SHP77 (cell line): ENCODE data around the gene TNFAIP3.

ENCODE experiments used
- DNase-seq, 2 experiments: peaks; one replicate each; lab custom pipeline; 2025; lab: John Stamatoyannopoulos, UW

Gene TNFAIP3

DNA sequence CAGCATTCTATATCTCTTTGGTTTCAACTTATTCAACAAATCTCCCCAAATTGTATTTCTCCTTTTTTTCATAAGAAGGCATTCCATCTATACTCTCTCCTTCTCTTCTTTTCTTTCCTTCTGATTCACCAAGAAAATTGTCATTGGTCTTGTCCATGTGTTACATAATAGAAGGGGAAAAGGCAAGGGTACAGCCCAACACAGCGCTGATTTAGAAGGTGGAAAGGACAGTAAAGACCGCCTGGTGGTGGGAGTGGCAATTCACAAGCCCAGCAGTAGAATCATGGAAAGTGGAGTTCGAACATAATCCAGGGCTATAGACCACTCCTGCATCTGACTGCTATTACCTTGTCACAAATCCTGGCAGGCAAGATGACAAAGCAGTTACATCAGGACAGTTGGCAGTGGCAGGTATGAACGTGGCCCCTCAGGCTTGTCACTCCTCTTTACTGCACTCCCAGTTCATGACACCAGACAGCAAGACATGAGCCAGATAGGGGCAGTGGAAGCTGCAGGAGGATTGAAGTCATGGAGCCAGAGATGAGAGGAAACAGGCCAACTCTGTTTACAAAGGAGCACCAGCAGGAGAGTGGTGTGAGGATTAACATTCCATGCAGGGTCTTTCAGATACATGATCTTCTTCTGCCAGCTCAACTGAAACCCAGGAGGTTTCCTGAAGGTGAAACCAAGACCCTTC is 2.1 kb upstream of the TNFAIP3 start:
- DNase-seq, result no peak

DNA sequence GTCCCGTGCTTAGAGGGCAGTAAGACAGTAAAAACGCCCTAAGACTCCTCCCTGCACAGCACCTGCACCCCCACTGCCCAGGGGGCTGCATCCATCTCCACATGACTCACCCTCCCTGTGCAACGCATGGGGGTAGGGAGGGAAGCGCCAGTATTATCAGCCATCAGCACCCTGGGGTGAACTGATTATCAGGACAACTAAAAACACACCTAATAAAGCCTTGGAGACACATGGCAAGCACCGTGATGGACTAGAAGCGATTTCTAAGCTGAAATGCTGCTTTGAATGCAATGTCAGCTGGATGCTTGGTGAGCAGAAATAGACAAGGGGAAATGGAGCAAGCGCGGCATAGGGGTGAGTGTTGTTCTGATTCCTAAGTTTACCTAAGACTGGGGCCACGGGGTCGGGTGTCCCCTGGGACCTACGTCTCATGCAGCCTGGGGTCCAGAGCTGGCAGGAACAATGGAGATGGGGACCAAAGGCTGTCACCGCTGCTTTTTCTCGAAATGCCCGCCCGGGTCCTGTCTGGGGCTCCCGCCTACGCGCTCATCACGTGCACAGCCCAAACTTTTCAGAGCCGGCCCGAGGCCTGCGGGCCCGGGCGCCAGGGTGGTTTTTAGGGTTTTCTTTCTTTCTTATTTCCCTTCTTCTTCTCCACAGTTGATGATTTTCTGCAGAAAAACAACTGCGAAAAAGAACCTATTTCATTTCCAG is 702 bp upstream of the TNFAIP3 start:
- no peak for DNase-seq

DNA sequence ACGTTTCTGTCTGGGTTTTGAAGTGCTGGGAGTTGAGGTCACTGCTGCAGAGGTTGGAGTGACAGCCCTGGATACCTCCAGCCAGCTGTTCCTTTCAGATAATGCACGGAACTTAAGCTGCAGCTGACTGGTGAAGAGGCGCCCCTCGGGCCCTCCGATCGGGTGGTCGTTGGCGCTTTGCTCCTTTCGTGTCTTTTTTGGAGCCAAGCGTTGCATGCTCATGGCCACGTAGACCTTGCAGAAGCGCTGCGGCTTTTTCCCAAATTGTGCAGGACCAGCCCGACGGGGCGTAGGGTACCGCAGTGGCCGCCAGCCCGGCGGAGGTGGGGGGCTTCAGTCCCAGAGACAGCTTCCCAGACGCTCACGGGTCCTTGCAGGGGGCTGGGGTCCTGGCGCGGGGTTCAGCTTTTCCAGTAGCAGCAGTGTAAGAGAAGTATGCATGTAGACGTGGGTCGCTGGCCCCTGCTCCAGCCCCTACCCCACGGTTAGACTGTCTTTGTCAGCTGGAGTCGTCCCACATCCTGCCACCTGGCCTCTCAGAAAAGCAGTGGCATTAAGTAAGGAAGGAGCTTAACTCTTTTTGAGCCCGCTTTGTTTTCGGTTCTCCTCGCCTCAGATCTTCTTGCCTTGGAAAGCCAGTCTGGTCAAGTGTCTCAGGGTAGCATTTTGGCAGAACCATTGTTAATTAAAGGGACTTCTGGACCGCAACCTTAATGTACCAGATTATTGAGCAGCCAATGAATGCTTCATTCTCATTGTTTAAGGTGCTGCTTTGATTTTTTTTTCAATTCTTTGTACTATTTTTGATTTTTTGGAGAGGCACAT is 838 bp downstream of the TNFAIP3 start:
- DNase-seq, result peak in 1 of 2 experiments; percentile 14

DNA sequence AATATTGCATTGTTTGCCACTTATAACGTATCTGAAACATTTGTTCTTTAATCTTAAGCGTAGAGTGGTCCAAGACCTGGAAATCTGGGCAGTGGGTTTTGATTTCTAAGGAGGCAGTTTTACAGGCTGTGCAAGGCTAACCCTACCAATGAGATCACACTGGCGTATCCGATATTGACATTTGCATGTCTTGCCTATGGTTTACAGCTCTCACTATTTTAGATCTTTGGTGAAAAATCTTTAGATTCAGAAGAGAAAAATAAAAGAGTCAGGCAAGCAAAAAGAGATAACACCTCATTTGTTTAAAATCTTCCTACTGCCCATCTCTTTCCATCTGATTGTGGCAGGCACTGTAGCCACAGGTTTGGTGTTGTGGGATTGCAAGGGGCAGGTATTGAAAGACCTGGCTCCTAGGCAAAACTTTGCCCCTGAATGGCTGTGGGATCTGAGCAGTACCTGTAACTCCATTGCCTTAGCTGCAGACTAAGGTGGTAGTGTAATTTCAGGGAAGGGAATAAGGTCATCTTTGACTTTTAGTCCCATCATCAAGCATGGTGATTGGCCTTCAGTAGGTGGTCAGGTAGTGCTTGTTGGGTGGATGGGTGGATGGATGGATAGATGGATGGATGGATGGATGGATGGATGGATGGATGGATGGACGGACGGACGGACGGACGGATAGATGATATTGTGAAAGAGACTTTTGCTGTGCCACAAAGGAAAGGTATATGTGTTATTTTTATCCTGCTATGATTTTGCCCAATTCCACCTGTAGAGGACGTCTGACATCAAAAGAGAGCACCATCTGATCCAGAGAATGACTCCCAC is 1.9 kb downstream of the TNFAIP3 start:
- no peak for DNase-seq

DNA sequence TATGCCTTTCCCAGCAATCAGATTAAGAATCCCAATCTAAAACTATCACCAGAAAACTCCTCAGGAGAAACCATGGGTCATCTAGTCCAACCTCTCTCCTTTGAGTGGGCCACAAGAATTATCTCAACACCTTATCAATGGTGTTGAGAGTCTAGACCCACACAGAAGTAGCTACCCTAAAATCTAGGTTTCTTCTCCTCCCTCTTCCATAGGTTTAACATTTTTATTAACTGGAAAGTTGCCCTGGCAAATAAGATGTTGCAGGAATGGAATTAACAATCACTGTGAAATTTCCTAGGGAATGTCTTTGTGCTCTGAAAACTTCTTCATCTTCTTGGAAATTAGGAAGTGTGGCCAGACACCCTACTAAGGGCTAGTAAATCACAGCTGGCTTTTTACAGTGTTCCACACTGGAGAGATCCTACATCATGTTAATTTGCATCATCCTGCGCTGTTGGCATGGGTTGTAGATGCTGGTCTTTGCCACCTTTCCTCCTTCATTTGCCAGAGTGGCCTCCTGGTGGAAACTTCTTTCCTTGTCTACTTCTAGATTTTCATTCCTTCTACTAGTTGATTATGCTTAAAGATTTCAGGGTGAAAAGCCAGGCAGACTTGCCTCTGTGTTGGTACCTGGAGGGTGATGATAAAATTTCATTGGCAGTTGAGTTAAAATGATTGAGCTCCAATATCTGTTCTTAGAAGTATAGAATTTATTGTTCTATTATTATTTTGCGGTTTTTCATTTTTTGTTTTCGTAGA is 2.7 kb downstream of the TNFAIP3 start:
- DNase-seq, result no peak

DNA sequence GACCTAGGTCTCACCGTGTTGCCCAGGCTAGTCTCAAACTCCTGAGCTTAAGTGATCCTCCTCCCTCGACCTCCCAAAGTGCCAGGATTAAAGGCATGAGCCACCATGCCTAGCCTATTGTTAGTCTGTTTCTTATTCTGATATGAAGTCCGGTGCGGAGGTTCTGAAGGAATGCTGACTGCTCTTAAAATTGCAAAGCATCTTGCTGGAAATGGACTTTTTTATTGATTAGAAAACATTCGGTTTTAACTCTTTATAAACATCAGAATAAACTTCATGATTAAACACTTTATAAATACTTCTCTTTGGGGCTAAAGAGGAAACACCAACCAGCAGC is 3.2 kb downstream of the TNFAIP3 start:
- DNase-seq, result no peak

DNA sequence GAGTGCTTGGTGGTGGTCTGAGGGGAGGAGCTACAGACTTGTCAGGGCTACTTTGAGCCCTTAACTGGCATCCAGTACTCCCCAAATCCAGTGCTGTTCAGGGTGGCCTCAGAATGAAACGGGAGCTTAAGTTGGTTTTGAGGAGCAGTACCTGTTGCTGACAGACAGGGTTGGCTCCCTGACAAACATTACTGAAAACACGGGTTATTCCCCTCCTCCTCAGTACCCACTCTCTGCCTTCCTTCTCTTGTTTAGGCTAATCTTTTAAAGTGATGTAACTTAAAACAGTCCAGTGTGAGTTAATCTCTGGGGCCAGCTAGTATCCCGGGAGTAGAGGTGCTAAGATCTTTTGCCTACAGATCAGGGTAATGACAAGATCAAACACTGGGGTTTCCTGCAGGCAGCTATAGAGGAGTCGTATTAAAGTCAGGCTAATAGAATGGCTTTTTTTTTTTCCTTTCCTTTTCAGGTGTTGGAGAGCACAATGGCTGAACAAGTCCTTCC is 3.7 kb downstream of the TNFAIP3 start:
- no peak for DNase-seq

DNA sequence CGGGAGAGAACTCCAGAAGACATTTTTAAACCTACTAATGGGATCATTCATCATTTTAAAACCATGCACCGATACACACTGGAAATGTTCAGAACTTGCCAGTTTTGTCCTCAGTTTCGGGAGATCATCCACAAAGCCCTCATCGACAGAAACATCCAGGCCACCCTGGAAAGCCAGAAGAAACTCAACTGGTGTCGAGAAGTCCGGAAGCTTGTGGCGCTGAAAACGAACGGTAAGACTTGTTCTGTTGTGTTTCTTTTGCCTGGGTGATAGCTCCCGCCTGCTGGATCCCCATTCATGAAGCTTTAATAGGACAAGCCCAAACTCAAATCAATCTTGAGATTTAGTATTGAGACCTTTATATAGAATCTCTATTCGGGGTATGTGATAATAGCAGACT is 4.2 kb downstream of the TNFAIP3 start:
- no peak for DNase-seq

DNA sequence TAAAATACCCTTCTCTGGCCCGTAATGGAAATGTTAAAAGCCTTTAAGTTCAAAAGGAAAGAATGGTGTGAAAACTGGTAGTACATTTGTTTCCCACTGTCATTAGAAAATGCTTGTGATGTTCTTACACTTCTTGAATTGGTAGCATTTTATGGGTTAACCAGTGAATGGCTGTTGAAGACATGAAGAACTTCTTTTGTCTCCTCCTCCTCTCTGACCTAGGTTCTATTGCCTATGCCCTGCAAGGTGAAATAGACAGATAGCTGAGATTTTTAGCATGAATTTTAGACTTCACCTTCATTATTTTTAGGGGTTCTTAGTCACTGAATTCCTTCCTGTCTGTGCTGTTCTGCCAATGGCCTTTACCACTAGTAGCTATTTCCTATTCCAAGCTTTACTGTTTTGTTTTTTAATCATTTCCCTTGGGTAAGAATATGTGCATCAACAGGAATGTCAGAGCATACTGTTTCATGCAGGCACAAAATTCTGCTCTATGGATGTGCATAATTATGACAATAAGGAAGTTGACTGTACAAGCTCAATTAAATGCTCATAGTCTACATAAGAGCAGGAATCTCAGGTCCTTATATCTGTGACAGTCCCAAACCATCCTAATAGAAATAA is 4.9 kb downstream of the TNFAIP3 start:
- DNase-seq, result no peak

DNA sequence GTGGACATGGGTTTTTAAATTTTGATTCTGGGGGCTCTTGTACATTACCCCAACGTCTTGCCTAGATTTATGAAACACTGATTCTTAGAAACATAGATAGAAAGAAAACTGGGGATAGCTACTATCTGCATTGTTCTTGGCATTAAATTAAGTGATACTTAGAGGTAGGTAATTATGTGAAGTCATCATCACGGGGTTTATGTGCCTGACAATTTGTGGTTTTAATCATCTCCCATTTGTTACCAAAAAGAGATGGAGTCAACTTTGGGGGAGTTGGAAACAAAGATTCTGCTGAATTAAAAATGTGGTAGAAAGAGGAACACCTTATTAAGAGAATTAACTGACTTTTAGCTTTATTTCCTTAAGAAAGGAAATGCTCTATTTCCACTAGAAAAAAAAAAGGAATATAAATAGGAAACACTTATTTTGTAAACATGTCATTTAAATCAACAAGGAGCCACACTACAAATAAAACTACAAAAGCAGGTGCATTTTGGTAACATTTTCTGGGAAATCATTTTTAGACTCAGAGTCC is 5.6 kb downstream of the TNFAIP3 start:
- no peak for DNase-seq

DNA sequence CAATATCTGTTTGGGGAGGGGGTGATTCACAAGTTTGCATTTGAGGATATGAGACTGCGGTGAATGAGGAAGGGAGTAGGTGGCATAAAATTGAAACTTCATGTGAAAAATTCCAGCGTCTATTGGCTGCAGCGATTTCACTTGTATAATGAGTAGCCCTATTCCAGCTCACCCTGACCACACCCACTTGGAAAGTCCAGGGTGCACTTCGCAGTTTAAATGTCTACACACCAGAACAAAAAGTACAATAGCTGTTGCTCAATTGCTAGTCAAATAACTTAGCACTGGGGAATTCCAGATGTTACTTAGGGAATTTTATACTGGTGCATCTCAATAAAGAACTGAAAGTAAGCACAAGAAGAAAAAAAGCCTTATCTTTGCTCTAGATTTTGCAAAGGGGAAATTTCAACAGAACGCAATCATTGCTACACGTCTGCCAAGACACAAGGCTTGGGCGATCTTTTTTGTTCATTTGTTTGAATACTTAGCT is 6.3 kb downstream of the TNFAIP3 start:
- DNase-seq, result no peak

DNA sequence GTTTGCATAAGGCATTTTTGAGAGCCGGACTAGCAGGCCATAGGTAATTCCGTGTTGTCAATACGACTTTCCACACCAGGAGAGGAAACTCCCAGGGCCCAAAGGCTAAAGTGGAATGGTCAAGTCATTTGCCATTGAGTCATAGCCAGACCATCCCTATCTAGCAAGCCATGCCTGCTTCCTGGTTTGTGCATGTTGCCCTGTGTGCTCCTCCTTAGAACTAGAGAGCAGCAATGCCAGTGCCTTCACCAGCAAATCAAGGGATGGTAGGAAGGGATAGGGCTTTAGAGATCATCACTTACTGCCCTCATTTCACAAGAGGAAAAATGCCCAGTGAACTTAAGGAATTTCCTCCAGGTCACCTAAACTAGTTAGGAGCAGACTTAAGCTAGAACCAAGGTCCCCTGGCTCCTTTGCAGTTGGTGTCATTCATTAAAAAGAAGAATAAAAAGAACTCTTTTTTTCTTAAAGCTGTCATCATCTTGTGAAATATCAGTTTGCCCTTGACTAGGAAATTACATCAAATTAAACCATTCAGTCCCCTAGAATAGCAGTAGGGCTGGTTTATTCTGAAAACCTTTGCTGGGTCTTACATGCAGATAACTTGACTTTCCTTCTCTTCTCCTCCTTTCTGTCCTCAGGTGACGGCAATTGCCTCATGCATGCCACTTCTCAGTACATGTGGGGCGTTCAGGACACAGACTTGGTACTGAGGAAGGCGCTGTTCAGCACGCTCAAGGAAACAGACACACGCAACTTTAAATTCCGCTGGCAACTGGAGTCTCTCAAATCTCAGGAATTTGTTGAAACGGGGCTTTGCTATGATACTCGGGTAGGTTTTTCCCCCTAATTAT is 7.4 kb downstream of the TNFAIP3 start:
- no peak for DNase-seq

DNA sequence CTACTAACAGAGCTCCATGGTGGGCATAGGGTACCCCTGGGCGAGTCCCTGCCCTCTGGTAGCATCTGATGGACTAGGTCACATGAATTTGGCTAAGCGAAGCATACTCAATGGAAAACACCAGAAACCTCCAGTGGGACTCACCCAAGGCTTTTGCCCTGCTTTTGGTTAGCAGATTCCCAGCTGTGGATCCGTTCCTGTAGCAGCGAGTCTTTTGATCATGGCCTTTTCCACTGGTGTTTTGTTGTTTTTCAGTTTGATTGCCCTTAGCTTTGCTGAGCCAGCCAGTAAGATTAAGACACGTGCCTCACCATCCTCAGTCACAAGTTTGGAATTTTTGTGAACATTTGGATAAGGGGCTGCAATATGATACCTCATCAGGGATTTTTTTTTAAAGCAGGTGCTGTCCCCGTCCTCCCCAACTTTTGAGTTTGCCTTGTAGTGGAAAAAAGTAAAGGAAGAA is 8.0 kb downstream of the TNFAIP3 start:
- DNase-seq, result no peak

DNA sequence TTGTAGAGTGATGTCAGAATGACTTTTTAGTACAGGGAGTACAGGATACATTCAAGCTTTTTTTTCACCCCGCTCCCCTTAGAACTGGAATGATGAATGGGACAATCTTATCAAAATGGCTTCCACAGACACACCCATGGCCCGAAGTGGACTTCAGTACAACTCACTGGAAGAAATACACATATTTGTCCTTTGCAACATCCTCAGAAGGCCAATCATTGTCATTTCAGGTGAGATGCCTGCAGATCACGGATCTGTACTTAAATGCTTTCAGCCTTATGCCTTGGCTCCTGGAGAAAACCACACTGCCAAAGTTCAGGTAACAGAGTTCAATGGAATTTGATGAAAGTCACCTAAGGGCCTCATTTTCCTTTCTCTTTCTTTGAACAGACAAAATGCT is 8.5 kb downstream of the TNFAIP3 start:
- DNase-seq, result no peak

DNA sequence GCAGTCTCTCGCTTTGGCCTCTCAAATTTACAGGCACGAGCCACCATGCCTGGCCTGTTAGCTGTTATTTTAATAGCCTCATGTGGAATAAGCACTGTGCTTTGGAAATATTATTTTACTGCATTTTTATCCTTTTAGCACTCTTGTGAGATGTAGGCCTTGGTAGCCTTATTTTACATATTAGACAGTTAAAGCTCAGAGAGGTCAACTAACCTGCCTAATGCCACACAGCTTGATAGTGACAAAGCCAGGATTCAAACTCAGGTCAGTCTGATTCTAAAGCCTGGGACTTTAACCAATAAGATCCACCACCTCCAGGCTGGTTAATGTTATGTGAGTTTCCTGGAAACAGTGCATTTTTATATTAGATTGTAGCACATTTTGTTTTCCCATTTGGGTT is 9.5 kb downstream of the TNFAIP3 start:
- DNase-seq, result no peak

DNA sequence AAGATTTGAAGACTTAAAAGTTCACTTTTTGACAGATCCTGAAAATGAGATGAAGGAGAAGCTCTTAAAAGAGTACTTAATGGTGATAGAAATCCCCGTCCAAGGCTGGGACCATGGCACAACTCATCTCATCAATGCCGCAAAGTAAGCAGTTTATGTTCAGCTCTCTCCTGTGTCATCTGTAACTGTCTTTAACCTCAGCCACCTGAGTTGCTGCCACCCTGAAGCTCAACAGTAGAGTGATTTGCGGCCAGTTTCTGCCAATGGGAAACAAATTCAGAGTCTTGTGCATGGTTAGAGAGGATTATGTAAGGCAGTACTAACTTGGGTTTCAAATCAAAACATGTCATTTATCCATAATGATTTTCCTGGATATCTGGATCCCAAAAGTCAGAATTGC is 10.1 kb downstream of the TNFAIP3 start:
- DNase-seq, result no peak

DNA sequence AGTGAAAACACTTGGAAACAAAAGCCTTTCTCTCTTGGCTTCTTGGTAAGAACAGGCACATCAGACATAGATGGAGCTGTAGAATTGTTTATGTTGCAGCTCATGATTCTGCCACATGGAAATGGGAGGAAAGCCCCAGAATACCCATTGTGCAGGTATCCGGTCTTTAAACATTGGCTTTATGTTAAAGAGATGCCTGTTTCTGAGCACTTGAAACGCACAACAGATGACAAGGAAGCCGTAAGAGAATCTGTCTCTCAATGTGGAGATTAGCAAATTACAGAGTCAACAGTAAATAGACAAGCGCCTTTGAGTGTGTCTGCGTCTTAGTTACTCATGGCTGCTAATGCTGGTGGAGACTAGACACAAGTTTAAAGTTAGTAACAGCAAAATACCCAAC is 10.5 kb downstream of the TNFAIP3 start:
- no peak for DNase-seq

DNA sequence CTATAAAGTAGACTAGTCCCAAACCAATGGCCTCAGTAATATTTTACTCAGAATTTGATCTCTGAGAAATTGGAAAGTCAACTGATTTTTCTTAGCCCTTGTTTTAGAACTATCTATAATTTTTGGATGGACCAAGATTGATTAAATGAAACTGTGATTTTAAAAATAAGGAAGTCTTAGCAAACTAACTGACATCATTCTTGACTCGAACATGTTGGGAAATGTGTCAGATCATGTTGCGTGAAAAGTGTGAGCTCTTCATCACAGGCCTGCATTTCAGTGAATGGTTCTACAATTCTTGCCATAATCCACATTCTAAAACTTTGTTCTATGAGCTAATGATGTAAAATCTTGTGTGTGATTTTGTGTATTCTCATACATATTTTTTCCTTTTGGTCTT is 11.0 kb downstream of the TNFAIP3 start:
- no peak for DNase-seq
